22Rv1 (cell line): ENCODE data around the gene HNF1B.

Source experiments
- CTCF ChIP-seq: fragments of 450-650 bp; IDR thresholded peaks from 2 replicates; pipeline ENCODE4 v1.5.1; 2017; ENCODE audit warnings: mild to moderate bottlenecking
- ZFX ChIP-seq: fragments of 450-650 bp; IDR thresholded peaks from 2 replicates; pipeline ENCODE4 v1.6.1; 2017; ENCODE audit warnings: antibody characterized with exemption, borderline replicate concordance

- TF ChIP-seq CTCF (no peak), ZFX (no peak)
Measured at GRCh38 chr17:37788526-37788925, 43.7 kb upstream of the HNF1B start.
